ENCODE data around the gene ALLC. TPM values are rescaled to one million over a fixed set of nuclear protein-coding genes. Genes with fewer than 3 reads are reported as not detected.

The ALLC gene
- total and polyA plus RNA-seq, 2 experiments from 2014 or later = not detected

- Histone ChIP-seq H3K36me3 (no peaks in the 10 kb centered on the region), H3K27ac (no peak overlapping the region), H3K9me3 (ENCODE audit: low read depth) (no peaks in the 10 kb centered on the region), H3K4me1 (ENCODE audit: low read depth) (no peaks in the 10 kb centered on the region), H3K27me3 (peaks cover 19% of the 10 kb centered on the region), H3K4me3 (no peak overlapping the region)
- no peak for DNase-seq (ENCODE audit: low read depth in 1 of 2, low spot score in 1 of 2)
- no peak for TF ChIP-seq CTCF (IDR thresholded peaks at IDR 0.05; ENCODE audit: low read depth, low read length)
These were observed 50.6 kb downstream of the ALLC start for GRCh38 chr2:3708576-3708975.

GRCh38 chr2:3709225-3709624, 51.2 kb downstream of the ALLC start:
- no peak for DNase-seq (ENCODE audit: low read depth in 1 of 2, low spot score in 1 of 2)
- Histone ChIP-seq H3K27ac (no peak overlapping the region), H3K36me3 (no peaks in the 10 kb centered on the region), H3K27me3 (peaks cover 14% of the 10 kb centered on the region), H3K9me3 (ENCODE audit: low read depth) (no peaks in the 10 kb centered on the region), H3K4me1 (ENCODE audit: low read depth) (no peaks in the 10 kb centered on the region), H3K4me3 (no peak overlapping the region)
- no peak for TF ChIP-seq CTCF (IDR thresholded peaks at IDR 0.05; ENCODE audit: low read depth, low read length)

- Histone ChIP-seq H3K4me1 (ENCODE audit: low read depth) (no peaks in the 10 kb centered on the region), H3K9me3 (ENCODE audit: low read depth) (no peaks in the 10 kb centered on the region), H3K27ac (no peak overlapping the region), H3K27me3 (no peaks in the 10 kb centered on the region), H3K4me3 (no peak overlapping the region), H3K36me3 (no peaks in the 10 kb centered on the region)
- no peak for TF ChIP-seq CTCF (IDR thresholded peaks at IDR 0.05; ENCODE audit: low read depth, low read length)
- DNase-seq (ENCODE audit: low read depth in 1 of 2, low spot score in 1 of 2) = no peak
These were observed 54.4 kb downstream of the ALLC start for GRCh38 chr2:3712424-3712823.

- Histone ChIP-seq H3K27me3 (no peaks in the 10 kb centered on the region), H3K36me3 (no peaks in the 10 kb centered on the region), H3K4me1 (ENCODE audit: low read depth) (no peaks in the 10 kb centered on the region), H3K27ac (no peak overlapping the region), H3K4me3 (no peak overlapping the region), H3K9me3 (ENCODE audit: low read depth) (no peaks in the 10 kb centered on the region)
- DNase-seq (ENCODE audit: low read depth in 1 of 2, low spot score in 1 of 2) = peak in 1 of 2 donors; percentile 5
- TF ChIP-seq CTCF (IDR thresholded peaks at IDR 0.05; ENCODE audit: low read depth, low read length) = no peak
These were observed 55.0 kb downstream of the ALLC start for GRCh38 chr2:3712831-3713503.

GRCh38 chr2:3718679-3719078, 60.7 kb downstream of the ALLC start:
- TF ChIP-seq CTCF (IDR thresholded peaks at IDR 0.05; ENCODE audit: low read depth, low read length) = no peak
- Histone ChIP-seq H3K4me3 (no peak overlapping the region), H3K36me3 (no peaks in the 10 kb centered on the region), H3K27ac (no peak overlapping the region), H3K9me3 (ENCODE audit: low read depth) (no peaks in the 10 kb centered on the region), H3K27me3 (no peaks in the 10 kb centered on the region), H3K4me1 (ENCODE audit: low read depth) (no peaks in the 10 kb centered on the region)
- DNase-seq (ENCODE audit: low read depth in 1 of 2, low spot score in 1 of 2) = no peak

Measured in cardiac muscle cell (in vitro differentiated cells and primary cell).